Thyroid gland (tissue), 4 donors: Measurements from ENCODE around the gene DEPP1.

Experiments
- CTCF ChIP-seq, 6 experiments: fragments of 200-600 bp in 3 of 6; fragments of 450-650 bp in 3 of 6; sonication (generic) in 3 of 6; IDR thresholded peaks; one replicate each; pipeline ENCODE4 v1.5.1; 2016 to 2019; ENCODE audit warnings: antibody characterized with exemption in 6 of 6, mild to moderate bottlenecking in 2 of 6, inconsistent platforms in 1 of 6, moderate library complexity in 1 of 6
- POLR2A ChIP-seq, 2 donors: fragments of 450-650 bp; IDR thresholded peaks; one replicate each; pipeline ENCODE4 v1.6.1; 2017; ENCODE audit warnings: antibody characterized with exemption in 2 of 2, mild to moderate bottlenecking in 2 of 2, moderate library complexity in 1 of 2

GRCh38 chr10:44995581-44995913, 16.9 kb upstream of the DEPP1 start:
- TF ChIP-seq CTCF (IDR thresholded peaks at IDR 0.05) (no peak), POLR2A (IDR thresholded peaks at IDR 0.05) (no peak)
